ENCODE measurements around the gene SUCO. TPM values are rescaled to one million over a fixed set of nuclear protein-coding genes. Genes with fewer than 3 reads are reported as not detected.

The SUCO gene
- total RNA-seq, 1 donor from 2014 or later: 15.9 TPM

- intact Hi-C loops (cut with DNase I): no loop called here
- DNase-seq (no peak), ATAC-seq (ENCODE audit: poor library complexity) (no peak)
Observed at GRCh38 chr1:172514108-172514507, 18.8 kb upstream of the SUCO start.

- intact Hi-C loops (cut with DNase I): no loop called here
Observed at GRCh38 chr1:172515436-172515835, 17.5 kb upstream of the SUCO start.

GRCh38 chr1:172515927-172516326 is 17.0 kb upstream of the SUCO start:
- ATAC-seq (ENCODE audit: poor library complexity) (peak; percentile 43), DNase-seq (no peak)
- intact Hi-C loops (cut with DNase I): no loop called here

More at GRCh38 chr1:172515436-172515835, 17.5 kb upstream of the SUCO start:
- ATAC-seq (ENCODE audit: poor library complexity) (no peak), DNase-seq (no peak)

- DNase-seq (no peak), ATAC-seq (ENCODE audit: poor library complexity) (no peak)
- intact Hi-C loops (cut with DNase I): no loop called here
Observed at GRCh38 chr1:172517081-172517480, 15.9 kb upstream of the SUCO start.

- intact Hi-C loops (cut with DNase I): no loop called here
- no peak for ATAC-seq (ENCODE audit: poor library complexity)
- no peak for DNase-seq
Observed at GRCh38 chr1:172517545-172517944, 15.4 kb upstream of the SUCO start.

GRCh38 chr1:172529304-172529703 is 3.6 kb upstream of the SUCO start:
- ATAC-seq (ENCODE audit: poor library complexity) (no peak), DNase-seq (no peak)
- intact Hi-C loops (cut with DNase I): no loop called here

- intact Hi-C loops (cut with DNase I): no loop called here
- no peak for ATAC-seq (ENCODE audit: poor library complexity)
Observed at GRCh38 chr1:172530000-172530399, 3.0 kb upstream of the SUCO start.

GRCh38 chr1:172531412-172532182 is 1.4 kb upstream of the SUCO start:
- ATAC-seq (ENCODE audit: poor library complexity) (no peak), DNase-seq (no peak)
- intact Hi-C loops (cut with DNase I): no loop called here

More at GRCh38 chr1:172530000-172530399, 3.0 kb upstream of the SUCO start:
- DNase-seq: no peak

- ATAC-seq (ENCODE audit: poor library complexity) (peak; percentile 90), DNase-seq (peak; percentile 83)
- intact Hi-C loops (cut with DNase I): no loop called here
Observed at GRCh38 chr1:172532183-172532699, 709 bp upstream of the SUCO start.

- ATAC-seq (ENCODE audit: poor library complexity): peak; percentile 28
- intact Hi-C loops (cut with DNase I): no loop called here
- DNase-seq: no peak
Observed at GRCh38 chr1:172533513-172534151, 682 bp downstream of the SUCO start.

- intact Hi-C loops (cut with DNase I): no loop called here
- DNase-seq (no peak), ATAC-seq (ENCODE audit: poor library complexity) (no peak)
Observed at GRCh38 chr1:172536256-172536655, 3.3 kb downstream of the SUCO start.

GRCh38 chr1:172537366-172537765 is 4.4 kb downstream of the SUCO start:
- intact Hi-C loops (cut with DNase I): no loop called here
- no peak for ATAC-seq (ENCODE audit: poor library complexity)

GRCh38 chr1:172537827-172538391 is 5.0 kb downstream of the SUCO start:
- intact Hi-C loops (cut with DNase I): no loop called here
- no peak for ATAC-seq (ENCODE audit: poor library complexity)
- no peak for DNase-seq

More at GRCh38 chr1:172537366-172537765, 4.4 kb downstream of the SUCO start:
- DNase-seq: no peak

- no peak for DNase-seq
- no peak for ATAC-seq (ENCODE audit: poor library complexity)
- intact Hi-C loops (cut with DNase I): no loop called here
Observed at GRCh38 chr1:172540635-172541034, 7.7 kb downstream of the SUCO start.

- intact Hi-C loops (cut with DNase I): no loop called here
- ATAC-seq (ENCODE audit: poor library complexity) (peak; percentile 37), DNase-seq (no peak)
Observed at GRCh38 chr1:172544481-172545104, 11.6 kb downstream of the SUCO start.

- no peak for DNase-seq
- intact Hi-C loops (cut with DNase I): no loop called here
- no peak for ATAC-seq (ENCODE audit: poor library complexity)
Observed at GRCh38 chr1:172545396-172546004, 12.6 kb downstream of the SUCO start.

- ATAC-seq (ENCODE audit: poor library complexity) (no peak), DNase-seq (no peak)
- intact Hi-C loops (cut with DNase I): no loop called here
Observed at GRCh38 chr1:172547071-172547470, 14.1 kb downstream of the SUCO start.

- no peak for ATAC-seq (ENCODE audit: poor library complexity)
- intact Hi-C loops (cut with DNase I): no loop called here
- DNase-seq: no peak
Observed at GRCh38 chr1:172549621-172550280, 16.8 kb downstream of the SUCO start.

Measured in Right ventricle myocardium superior (tissue), 1 donor.